ENCODE results near the gene HSP90AB1.

GRCh38 chr6:44219053-44219814 lies 27.7 kb upstream of the HSP90AB1 start:
- TF ChIP-seq POLR2A (IDR thresholded peaks at IDR 0.05) (peak; percentile 52), POLR2AphosphoS5 (IDR thresholded peaks at IDR 0.05) (peak; percentile 57 to 73 (median 63))
- TF ChIP-seq, protein P1, sequence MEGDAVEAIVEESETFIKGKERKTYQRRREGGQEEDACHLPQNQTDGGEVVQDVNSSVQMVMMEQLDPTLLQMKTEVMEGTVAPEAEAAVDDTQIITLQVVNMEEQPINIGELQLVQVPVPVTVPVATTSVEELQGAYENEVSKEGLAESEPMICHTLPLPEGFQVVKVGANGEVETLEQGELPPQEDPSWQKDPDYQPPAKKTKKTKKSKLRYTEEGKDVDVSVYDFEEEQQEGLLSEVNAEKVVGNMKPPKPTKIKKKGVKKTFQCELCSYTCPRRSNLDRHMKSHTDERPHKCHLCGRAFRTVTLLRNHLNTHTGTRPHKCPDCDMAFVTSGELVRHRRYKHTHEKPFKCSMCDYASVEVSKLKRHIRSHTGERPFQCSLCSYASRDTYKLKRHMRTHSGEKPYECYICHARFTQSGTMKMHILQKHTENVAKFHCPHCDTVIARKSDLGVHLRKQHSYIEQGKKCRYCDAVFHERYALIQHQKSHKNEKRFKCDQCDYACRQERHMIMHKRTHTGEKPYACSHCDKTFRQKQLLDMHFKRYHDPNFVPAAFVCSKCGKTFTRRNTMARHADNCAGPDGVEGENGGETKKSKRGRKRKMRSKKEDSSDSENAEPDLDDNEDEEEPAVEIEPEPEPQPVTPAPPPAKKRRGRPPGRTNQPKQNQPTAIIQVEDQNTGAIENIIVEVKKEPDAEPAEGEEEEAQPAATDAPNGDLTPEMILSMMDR (IDR thresholded peaks at IDR 0.05) = no peak
